Measurements from ENCODE around the gene ZNF644. TPM values are rescaled to one million over a fixed set of nuclear protein-coding genes. Genes with fewer than 3 reads are reported as not detected.

The ZNF644 gene
- total and polyA plus RNA-seq, 7 donors: 16.3 to 35.6 (median 27.5) TPM

GRCh38 chr1:90995311-90995894 is 26.4 kb downstream of the ZNF644 start:
- no peak overlapping the region for H3K27ac ChIP-seq
- H3K36me3 ChIP-seq (ENCODE audit: insufficient read depth in 1 of 2, low read depth in 1 of 2): no peaks in the 10 kb centered on the region
- H3K9me3 ChIP-seq: no peaks in the 10 kb centered on the region
- no peak overlapping the region for H3K4me3 ChIP-seq
- no peaks in the 10 kb centered on the region for H3K27me3 ChIP-seq (ENCODE audit: insufficient read depth in 3 of 3, low read length in 2 of 3)
- no peak for ATAC-seq
- TF ChIP-seq CTCF (IDR thresholded peaks at IDR 0.05): no peak
- peaks cover 27% of the 10 kb centered on the region for H3K4me1 ChIP-seq
- DNase-seq: no peak
- intact Hi-C loops (cut with DNase I): no loop called here

- WGBS, 3 donors: 95 to 98% (median 97%) methylated on average over 1 of the region's 1 CpG
- intact Hi-C loops (cut with DNase I): no loop called here
These were observed 27.4 kb downstream of the ZNF644 start for GRCh38 chr1:90994461-90994860.

GRCh38 chr1:90993245-90993644 is 28.6 kb downstream of the ZNF644 start:
- intact Hi-C loops (cut with DNase I): no loop called here
- peaks cover 27% of the 10 kb centered on the region for H3K4me1 ChIP-seq
- no peak overlapping the region for H3K4me3 ChIP-seq
- no peaks in the 10 kb centered on the region for H3K36me3 ChIP-seq (ENCODE audit: insufficient read depth in 1 of 2, low read depth in 1 of 2)
- H3K27ac ChIP-seq: no peak overlapping the region
- WGBS, 3 donors: 57 to 75% (median 57%) methylated on average over 2 of the region's 2 CpGs
- no peaks in the 10 kb centered on the region for H3K27me3 ChIP-seq (ENCODE audit: insufficient read depth in 3 of 3, low read length in 2 of 3)
- TF ChIP-seq CTCF (IDR thresholded peaks at IDR 0.05): no peak
- peaks cover 7% of the 10 kb centered on the region for H3K9me3 ChIP-seq
- no peak for ATAC-seq
- no peak for DNase-seq

More at GRCh38 chr1:90994461-90994860, 27.4 kb downstream of the ZNF644 start:
- ATAC-seq (peak in 2 of 4 donors; percentile 40 to 55), DNase-seq (no peak)
- Histone ChIP-seq H3K36me3 (ENCODE audit: insufficient read depth in 1 of 2, low read depth in 1 of 2) (no peaks in the 10 kb centered on the region), H3K27ac (no peak overlapping the region), H3K27me3 (ENCODE audit: insufficient read depth in 3 of 3, low read length in 2 of 3) (no peaks in the 10 kb centered on the region), H3K9me3 (no peaks in the 10 kb centered on the region), H3K4me1 (peaks cover 27% of the 10 kb centered on the region), H3K4me3 (no peak overlapping the region)
- no peak for TF ChIP-seq CTCF (IDR thresholded peaks at IDR 0.05)

GRCh38 chr1:90990779-90991178 is 31.1 kb downstream of the ZNF644 start:
- intact Hi-C loops (cut with DNase I): no loop called here
- H3K9me3 ChIP-seq: peaks cover 12% of the 10 kb centered on the region
- no peak overlapping the region for H3K27ac ChIP-seq
- no peak for DNase-seq
- H3K36me3 ChIP-seq (ENCODE audit: insufficient read depth in 1 of 2, low read depth in 1 of 2): no peaks in the 10 kb centered on the region
- WGBS, 3 donors: 86 to 91% (median 89%) methylated on average over 4 of the region's 4 CpGs
- no peaks in the 10 kb centered on the region for H3K27me3 ChIP-seq (ENCODE audit: insufficient read depth in 3 of 3, low read length in 2 of 3)
- no peak for TF ChIP-seq CTCF (IDR thresholded peaks at IDR 0.05)
- no peak overlapping the region for H3K4me3 ChIP-seq
- ATAC-seq: no peak
- H3K4me1 ChIP-seq: peaks cover 31% of the 10 kb centered on the region

- no peak overlapping the region for H3K27ac ChIP-seq
- no peaks in the 10 kb centered on the region for H3K36me3 ChIP-seq (ENCODE audit: insufficient read depth in 1 of 2, low read depth in 1 of 2)
- H3K4me1 ChIP-seq: peaks cover 30% of the 10 kb centered on the region
- ATAC-seq (no peak), DNase-seq (no peak)
- H3K27me3 ChIP-seq (ENCODE audit: insufficient read depth in 3 of 3, low read length in 2 of 3): no peaks in the 10 kb centered on the region
- peaks cover 12% of the 10 kb centered on the region for H3K9me3 ChIP-seq
- H3K4me3 ChIP-seq: no peak overlapping the region
- no peak for TF ChIP-seq CTCF (IDR thresholded peaks at IDR 0.05)
- intact Hi-C loops (cut with DNase I): no loop called here
These were observed 31.8 kb downstream of the ZNF644 start for GRCh38 chr1:90989990-90990389.

Measured in psoas muscle (tissue), 8 donors.